Sigmoid colon (tissue), 4 donors: ENCODE data around the gene SPON1.

Source experiments
- EP300 ChIP-seq, 4 donors: sonication (generic); formaldehyde crosslinking; IDR thresholded peaks; one replicate each; pipeline ENCODE4 v1.6.1; 2017; ENCODE audit warnings: antibody characterized with exemption in 4 of 4
- POLR2A ChIP-seq, 2 donors: fragments of 450-650 bp; IDR thresholded peaks; one replicate each; pipeline ENCODE4 v1.6.1; 2016; ENCODE audit warnings: antibody characterized with exemption in 2 of 2, mild to moderate bottlenecking in 2 of 2, moderate library complexity in 2 of 2
- TF ChIP-seq, protein P1 (sequence below), 4 experiments: fragments of 450-650 bp in 3 of 4; fragments of 200-600 bp in 1 of 4; IDR thresholded peaks; one replicate each; pipeline ENCODE4 v1.5.1; 2016 to 2019; ENCODE audit warnings: antibody characterized with exemption in 4 of 4, mild to moderate bottlenecking in 3 of 4, moderate library complexity in 2 of 4

DNA sequence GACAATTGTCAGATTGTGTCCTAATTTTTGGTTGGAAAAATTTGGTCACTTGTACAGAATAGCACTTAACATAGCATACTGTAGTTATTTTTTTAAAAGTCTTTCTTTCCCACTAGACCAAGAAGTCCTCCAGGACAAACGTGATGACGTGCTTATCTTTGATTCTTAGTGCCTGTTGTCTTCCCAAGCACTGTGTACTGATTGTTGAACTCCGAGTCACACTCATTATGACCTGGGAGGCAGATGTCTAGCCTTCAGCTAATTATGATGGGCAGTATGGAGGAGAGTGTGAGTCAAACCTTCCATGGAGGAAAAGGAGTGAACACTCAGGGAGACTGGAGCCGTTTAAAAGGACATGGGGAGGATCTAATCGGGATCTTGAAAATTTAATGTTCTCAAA, 119.8 kb downstream of the SPON1 start:
- no peak for TF ChIP-seq POLR2A (IDR thresholded peaks at IDR 0.05)
- no peak for TF ChIP-seq EP300 (IDR thresholded peaks at IDR 0.05)
- TF ChIP-seq, protein P1, sequence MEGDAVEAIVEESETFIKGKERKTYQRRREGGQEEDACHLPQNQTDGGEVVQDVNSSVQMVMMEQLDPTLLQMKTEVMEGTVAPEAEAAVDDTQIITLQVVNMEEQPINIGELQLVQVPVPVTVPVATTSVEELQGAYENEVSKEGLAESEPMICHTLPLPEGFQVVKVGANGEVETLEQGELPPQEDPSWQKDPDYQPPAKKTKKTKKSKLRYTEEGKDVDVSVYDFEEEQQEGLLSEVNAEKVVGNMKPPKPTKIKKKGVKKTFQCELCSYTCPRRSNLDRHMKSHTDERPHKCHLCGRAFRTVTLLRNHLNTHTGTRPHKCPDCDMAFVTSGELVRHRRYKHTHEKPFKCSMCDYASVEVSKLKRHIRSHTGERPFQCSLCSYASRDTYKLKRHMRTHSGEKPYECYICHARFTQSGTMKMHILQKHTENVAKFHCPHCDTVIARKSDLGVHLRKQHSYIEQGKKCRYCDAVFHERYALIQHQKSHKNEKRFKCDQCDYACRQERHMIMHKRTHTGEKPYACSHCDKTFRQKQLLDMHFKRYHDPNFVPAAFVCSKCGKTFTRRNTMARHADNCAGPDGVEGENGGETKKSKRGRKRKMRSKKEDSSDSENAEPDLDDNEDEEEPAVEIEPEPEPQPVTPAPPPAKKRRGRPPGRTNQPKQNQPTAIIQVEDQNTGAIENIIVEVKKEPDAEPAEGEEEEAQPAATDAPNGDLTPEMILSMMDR (IDR thresholded peaks at IDR 0.05) = no peak
